DND-41 (cell line): ENCODE results near the gene DOCK9.

ENCODE experiments used
- CTCF ChIP-seq: IDR thresholded peaks from 2 replicates; pipeline ENCODE4 v1.5.1; 2012; ENCODE audit warnings: borderline replicate concordance, low read length, moderate library complexity, mild to moderate bottlenecking; ENCODE audit not compliant: poor library complexity, severe bottlenecking; ENCODE audit errors: extremely low read depth
- EZH2 ChIP-seq: IDR thresholded peaks from 3 replicates; pipeline ENCODE4 v1.6.1; 2012; ENCODE audit warnings: borderline replicate concordance, low read depth, mild to moderate bottlenecking, moderate library complexity, low read length, inconsistent platforms; ENCODE audit not compliant: severe bottlenecking

- TF ChIP-seq CTCF (no peak), EZH2 (no peak)
Measured at GRCh38 chr13:98868932-98869331, 108.9 kb downstream of the DOCK9 start.
